Endothelial cell of umbilical vein (primary cell): ENCODE results near the gene CTIF. TPM values are rescaled to one million over a fixed set of nuclear protein-coding genes. Genes with fewer than 3 reads are reported as not detected.

Source experiments
- BruUV-seq: library from RNA; stranded (reverse); fragments of 400-500 nt; replicated peaks from 2 replicates; lab custom pipeline; 2021; lab: Mats Ljungman, UMichigan
- CTCF ChIA-PET: fragments of 300-600, 350-600 bp; sonication (Branson Sonifier 250); formaldehyde crosslinking; loops from one replicate; lab custom pipeline; 2021; ENCODE audit warnings: antibody characterized with exemption, inconsistent platforms; lab: Charles Lee
- POLR2A ChIA-PET: fragments of 300-600, 350-600 bp; sonication (Branson Sonifier 250); formaldehyde crosslinking; loops from one replicate; lab custom pipeline; 2021; ENCODE audit warnings: antibody characterized with exemption, inconsistent platforms; lab: Charles Lee
- DNase-seq: peaks from one replicate; pipeline ENCODE4 v3.0.0-alpha.2; 2011; ENCODE audit warnings: low read depth, low spot score
- FAIRE-seq: peaks from 2 replicates; lab custom pipeline; 2011; peaks lifted over from hg19 to GRCh38; lab: Jason Lieb, UNC
- H2AFZ ChIP-seq: 2 replicates; pipeline ENCODE4 v1.6.0; 2012; ENCODE audit warnings: low read depth, low read length, control low read depth, inconsistent platforms
- H3K27ac ChIP-seq: 2 replicates; pipeline ENCODE4 v1.5.1; 2011; ENCODE audit warnings: low read depth, mild to moderate bottlenecking, control low read depth, low read length, moderate library complexity; ENCODE audit not compliant: insufficient read depth
- H3K27me3 ChIP-seq, 2 experiments: 2 replicates each; pipeline versions ENCODE4 v1.6.0 to v1.6.1; 2011; ENCODE audit warnings: low read length in 2 of 2, mixed read lengths in 1 of 2; ENCODE audit not compliant: control insufficient read depth in 2 of 2, insufficient read depth in 2 of 2
- H3K36me3 ChIP-seq, 2 experiments: 2 replicates in 1 of 2; 3 replicates in 1 of 2; pipeline ENCODE4 v1.5.1; 2011; ENCODE audit warnings: low read length in 2 of 2, mild to moderate bottlenecking in 1 of 2, moderate library complexity in 1 of 2; ENCODE audit not compliant: control insufficient read depth in 2 of 2, insufficient read depth in 2 of 2; ENCODE audit errors: extremely low read depth in 1 of 2
- H3K4me1 ChIP-seq: 3 replicates; pipeline ENCODE4 v1.5.1; 2011; ENCODE audit warnings: mild to moderate bottlenecking, low read length; ENCODE audit not compliant: control insufficient read depth, insufficient read depth; ENCODE audit errors: extremely low read depth
- H3K4me2 ChIP-seq: 2 replicates; pipeline ENCODE4 v1.6.1; 2011; ENCODE audit warnings: low read length, control low read depth, mixed read lengths; ENCODE audit not compliant: insufficient read depth
- H3K4me3 ChIP-seq, 3 experiments: fragments of 200-600 bp in 1 of 3; sonication (generic), shearing (Covaris generic) in 1 of 3; replicated peaks in 1 of 3; 2 replicates each; pipeline ENCODE4 v1.5.1; 2011 to 2016; ENCODE audit warnings: control low read depth in 3 of 3, low read length in 3 of 3, mild to moderate bottlenecking in 2 of 3, inconsistent platforms in 1 of 3, low read depth in 1 of 3, moderate library complexity in 1 of 3; ENCODE audit not compliant: insufficient read depth in 1 of 3
- H3K79me2 ChIP-seq: 2 replicates; pipeline ENCODE4 v1.6.0; 2012; ENCODE audit warnings: low read length, inconsistent platforms; ENCODE audit not compliant: control insufficient read depth, insufficient read depth
- H3K9ac ChIP-seq: replicated peaks from 2 replicates; pipeline ENCODE3; 2011; ENCODE audit warnings: low read length, control low read depth; ENCODE audit not compliant: insufficient read depth; ENCODE audit errors: extremely low read depth
- H3K9me1 ChIP-seq: replicated peaks from 3 replicates; pipeline ENCODE4 v1.6.0; 2011; ENCODE audit warnings: mild to moderate bottlenecking, low read length; ENCODE audit not compliant: control insufficient read depth, insufficient read depth; ENCODE audit errors: extremely low read depth
- H3K9me3 ChIP-seq: replicated peaks from 2 replicates; pipeline ENCODE4 v1.5.1; 2012; ENCODE audit warnings: low read length, inconsistent platforms; ENCODE audit not compliant: control insufficient read depth, insufficient read depth
- H4K20me1 ChIP-seq: replicated peaks from 2 replicates; pipeline ENCODE3; 2011; ENCODE audit warnings: mild to moderate bottlenecking, low read length; ENCODE audit not compliant: control insufficient read depth, insufficient read depth; ENCODE audit errors: extremely low read depth
- CTCF ChIP-seq, 2 donors: IDR thresholded peaks; 1 replicate in 1 of 2; 2 replicates in 1 of 2; pipeline ENCODE4 v1.5.1; 2011; ENCODE audit warnings: low read length in 2 of 2, mild to moderate bottlenecking in 2 of 2, moderate library complexity in 2 of 2, control low read depth in 1 of 2, inconsistent platforms in 1 of 2, low read depth in 1 of 2; ENCODE audit not compliant: insufficient read depth in 1 of 2; ENCODE audit errors: extremely low read depth in 1 of 2
- EZH2 ChIP-seq: IDR thresholded peaks from 2 replicates; pipeline ENCODE4 v1.6.1; 2012; ENCODE audit warnings: borderline replicate concordance, low read depth, mild to moderate bottlenecking, moderate library complexity, low read length, inconsistent platforms; ENCODE audit not compliant: severe bottlenecking
- FOS ChIP-seq: IDR thresholded peaks from 2 replicates; pipeline ENCODE4 v1.6.1; 2011; ENCODE audit warnings: mild to moderate bottlenecking, low read length, moderate library complexity, borderline replicate concordance; ENCODE audit not compliant: insufficient read depth
- GATA2 ChIP-seq: IDR thresholded peaks from 2 replicates; pipeline ENCODE4 v1.7.0; 2011; ENCODE audit warnings: low read depth, mild to moderate bottlenecking, moderate library complexity, mixed read lengths, low read length; ENCODE audit not compliant: insufficient read length, insufficient read depth
- JUN ChIP-seq: IDR thresholded peaks from 2 replicates; pipeline ENCODE4 v1.6.1; 2011; ENCODE audit warnings: borderline replicate concordance, low read depth; ENCODE audit not compliant: insufficient read length, insufficient read depth
- MAX ChIP-seq: IDR thresholded peaks from 2 replicates; pipeline ENCODE4 v1.6.1; 2011; ENCODE audit not compliant: insufficient read depth, insufficient read length
- MYC ChIP-seq: IDR thresholded peaks from one replicate; pipeline ENCODE4 v1.6.1; 2011; ENCODE audit warnings: mild to moderate bottlenecking, low read depth, low read length
- POLR2A ChIP-seq: IDR thresholded peaks from 2 replicates; pipeline ENCODE4 v1.6.1; 2012; ENCODE audit warnings: low read depth, mild to moderate bottlenecking, control low read depth, low read length
- POLR2AphosphoS5 ChIP-seq: IDR thresholded peaks from 2 replicates; pipeline ENCODE4 v1.6.1; 2012; ENCODE audit warnings: low read depth, mild to moderate bottlenecking, control low read depth, low read length, moderate library complexity; ENCODE audit not compliant: insufficient read depth
- dilution Hi-C: fragments of 300-500 bp; cut with MboI; formaldehyde crosslinking; loops from one replicate; pipeline ENCODE4 v1.15.0; 2019; ENCODE audit warnings: low sequenced_read_pairs; ENCODE audit not compliant: extremely low pct_ligation_motif_present
- intact Hi-C: fragments of 100-400 bp; cut with micrococcal nuclease; formaldehyde crosslinking; loops from one replicate; pipeline ENCODE4 v1.10.0; 2022
- polyA plus RNA-seq, 4 experiments: library from polyadenylated mRNA; depleted of rRNA in 3 of 4; stranded (reverse) in 3 of 4; unstranded in 1 of 4; fragments of >200 nt; gene quantifications; 2 replicates each; pipeline versions ENCODE4 v1.2.1 to v1.2.3, GENCODE V29; 2011 to 2012; ENCODE audit warnings: missing spikeins in 1 of 4
- total RNA-seq: library from RNA; stranded (reverse); gene quantifications from 2 replicates; pipeline ENCODE4 v1.2.3, GENCODE V29; 2021

The CTIF gene
- total and polyA plus RNA-seq, 2 donors (not counting 3 experiments of a cell fraction or from before 2014, with no cell fraction given) = 20.9 to 57.7 TPM

- Histone ChIP-seq H3K4me3 (no peak overlapping the region), H3K36me3 (no peaks in the 10 kb centered on the region), H3K9me1 (no peaks in the 10 kb centered on the region), H4K20me1 (no peaks in the 10 kb centered on the region), H3K9ac (no peak overlapping the region), H3K27ac (no peak overlapping the region), H3K4me1 (peaks cover 22% of the 10 kb centered on the region), H3K79me2 (no peaks in the 10 kb centered on the region), H3K27me3 (no peaks in the 10 kb centered on the region), H2AFZ (no peak overlapping the region), H3K9me3 (no peaks in the 10 kb centered on the region), H3K4me2 (no peak overlapping the region)
- no TSS peak for BruUV-seq
- intact Hi-C loops (no loop called here), dilution Hi-C loops (no loop called here)
- ChIA-PET CTCF (interaction anchor here (3.0 kb wide), 1 partner anchor 8 kb away, joined by 9 read pairs; no protein-coding TSS in a partner anchor), POLR2A (no interaction called here)
- FAIRE-seq (no peak), DNase-seq (no peak)
- no peak for TF ChIP-seq POLR2AphosphoS5
- TF ChIP-seq CTCF (IDR thresholded peaks at IDR 0.05; ENCODE audit: extremely low read depth in 1 of 2, insufficient read depth in 1 of 2, low read depth in 1 of 2, low read length in 2 of 2) = no peak
- no peak for TF ChIP-seq FOS
- no peak for TF ChIP-seq JUN
- TF ChIP-seq MAX = no peak
- TF ChIP-seq GATA2 = no peak
- no peak for TF ChIP-seq MYC
- TF ChIP-seq POLR2A = no peak
- no peak for TF ChIP-seq EZH2
Measured at GRCh38 chr18:48784656-48785055, 245.8 kb downstream of the CTIF start.
